Astrocyte (in vitro differentiated cells and primary cell): ENCODE data around the gene AMN. TPM values are rescaled to one million over a fixed set of nuclear protein-coding genes. Genes with fewer than 3 reads are reported as not detected.

Source experiments
- DNase-seq: peaks from one replicate; pipeline ENCODE4 v3.0.0-alpha.2; 2010; ENCODE audit warnings: low read depth
- FAIRE-seq: peaks from 2 replicates; lab custom pipeline; 2011; peaks lifted over from hg19 to GRCh38; lab: Jason Lieb, UNC
- H2AFZ ChIP-seq: 2 replicates; pipeline ENCODE4 v1.6.0; 2012; ENCODE audit warnings: low read depth, low read length, inconsistent platforms
- H3K27ac ChIP-seq: 2 replicates; pipeline ENCODE4 v1.5.1; 2011; ENCODE audit warnings: low read depth, low read length, inconsistent platforms
- H3K27me3 ChIP-seq: 2 replicates; pipeline ENCODE4 v1.6.0; 2011; ENCODE audit warnings: low read length, inconsistent platforms; ENCODE audit not compliant: insufficient read depth
- H3K36me3 ChIP-seq: 2 replicates; pipeline ENCODE4 v1.5.1; 2011; ENCODE audit warnings: low read length, inconsistent platforms; ENCODE audit not compliant: insufficient read depth
- H3K4me1 ChIP-seq: 2 replicates; pipeline ENCODE4 v1.5.1; 2011; ENCODE audit warnings: low read length, inconsistent platforms; ENCODE audit not compliant: insufficient read depth
- H3K4me2 ChIP-seq: 2 replicates; pipeline ENCODE4 v1.6.0; 2012; ENCODE audit warnings: low read length, inconsistent platforms
- H3K4me3 ChIP-seq: 2 replicates; pipeline ENCODE4 v1.5.1; 2011; ENCODE audit warnings: low read depth, mild to moderate bottlenecking, low read length, inconsistent platforms; ENCODE audit not compliant: insufficient read depth
- H3K79me2 ChIP-seq: 2 replicates; pipeline ENCODE4 v1.6.0; 2012; ENCODE audit warnings: mild to moderate bottlenecking, low read length, inconsistent platforms; ENCODE audit not compliant: insufficient read depth
- H3K9ac ChIP-seq: 2 replicates; pipeline ENCODE4 v1.6.0; 2012; ENCODE audit warnings: mild to moderate bottlenecking, low read length, inconsistent platforms
- H3K9me3 ChIP-seq: 2 replicates; pipeline ENCODE4 v1.5.1; 2012; ENCODE audit warnings: low read depth, mild to moderate bottlenecking, low read length, inconsistent platforms; ENCODE audit not compliant: insufficient read depth
- H4K20me1 ChIP-seq: 2 replicates; pipeline ENCODE4 v1.6.0; 2012; ENCODE audit warnings: low read length, inconsistent platforms; ENCODE audit not compliant: insufficient read depth
- H3K27ac Mint-ChIP-seq: one replicate; pipeline ENCODE4 v1.8.0; 2021; ENCODE audit warnings: mild to moderate bottlenecking, mixed read lengths; ENCODE audit not compliant: unreplicated experiment
- H3K27me3 Mint-ChIP-seq: one replicate; pipeline ENCODE4 v1.8.0; 2021; ENCODE audit warnings: low read depth, mixed read lengths; ENCODE audit not compliant: unreplicated experiment
- H3K36me3 Mint-ChIP-seq: one replicate; pipeline ENCODE4 v1.8.0; 2021; ENCODE audit warnings: low read depth, mixed read lengths; ENCODE audit not compliant: unreplicated experiment
- H3K4me1 Mint-ChIP-seq: one replicate; pipeline ENCODE4 v1.8.0; 2021; ENCODE audit warnings: low read depth, mixed read lengths; ENCODE audit not compliant: unreplicated experiment
- H3K4me3 Mint-ChIP-seq: one replicate; pipeline ENCODE4 v1.8.0; 2021; ENCODE audit warnings: mild to moderate bottlenecking, moderate library complexity, mixed read lengths; ENCODE audit not compliant: unreplicated experiment
- H3K9me3 Mint-ChIP-seq: one replicate; pipeline ENCODE4 v1.8.0; 2021; ENCODE audit warnings: mild to moderate bottlenecking, mixed read lengths; ENCODE audit not compliant: unreplicated experiment
- CTCF ChIP-seq: IDR thresholded peaks from 2 replicates; pipeline ENCODE4 v1.5.1; 2011; ENCODE audit warnings: low read depth, mild to moderate bottlenecking, inconsistent platforms, low read length, moderate library complexity; ENCODE audit not compliant: insufficient read depth
- EZH2 ChIP-seq: IDR thresholded peaks from 2 replicates; pipeline ENCODE4 v1.6.1; 2012; ENCODE audit warnings: mild to moderate bottlenecking, low read length, inconsistent platforms; ENCODE audit not compliant: insufficient read depth
- total RNA-seq: library from RNA; stranded (reverse); gene quantifications from 2 replicates; pipeline ENCODE4 v1.2.1, GENCODE V29; 2021

Gene AMN
- total RNA-seq, 1 donor from 2014 or later, result 2.0 TPM

GRCh38 chr14:102980409-102980810 lies 57.9 kb downstream of the AMN start:
- H3K4me2 ChIP-seq, result no peak overlapping the region
- H3K9me3 ChIP-seq, result no peaks in the 10 kb centered on the region
- TF ChIP-seq EZH2, result no peak
- TF ChIP-seq CTCF, result no peak
- Mint-ChIP-seq H3K4me1 (no peaks in the 10 kb centered on the region), H3K27ac (no peak overlapping the region), H3K9me3 (no peaks in the 10 kb centered on the region), H3K27me3 (no peaks in the 10 kb centered on the region), H3K4me3 (no peak overlapping the region), H3K36me3 (peaks cover 29% of the 10 kb centered on the region)
- H3K4me3 ChIP-seq, result no peak overlapping the region
- peaks cover 50% of the 10 kb centered on the region for H3K36me3 ChIP-seq
- DNase-seq (no peak), FAIRE-seq (no peak)
- H3K4me1 ChIP-seq, result no peaks in the 10 kb centered on the region
- H3K27ac ChIP-seq, result no peak overlapping the region
- no peak overlapping the region for H3K9ac ChIP-seq
- H3K27me3 ChIP-seq, result no peaks in the 10 kb centered on the region
- H4K20me1 ChIP-seq, result peaks cover 59% of the 10 kb centered on the region
- H3K79me2 ChIP-seq, result peaks cover 7% of the 10 kb centered on the region
- no peak overlapping the region for H2AFZ ChIP-seq

Other genes starting within 250 kb of the AMN start
- gene TRAF3, start 145.2 kb upstream of the AMN start, total RNA-seq, result 25.3 and 25.9 TPM in 2 replicates
- gene CDC42BPB, start 134.9 kb downstream of the AMN start, total RNA-seq, result 116 and 119 TPM in 2 replicates
- gene LBHD2, start 161.5 kb downstream of the AMN start, total RNA-seq, result not detected in 2 replicates
- gene EXOC3L4, start 172.1 kb downstream of the AMN start, total RNA-seq, result not detected in 2 replicates
- 24.9 and 29.5 TPM in 2 replicates for gene TNFAIP2, start 200.8 kb downstream of the AMN start, total RNA-seq